B cell (primary cell): ENCODE results near the gene EXOSC6. TPM values are rescaled to one million over a fixed set of nuclear protein-coding genes. Genes with fewer than 3 reads are reported as not detected.
"Not testable (repeated sequence)": the region's sequence is repeated elsewhere in the genome, so short reads cannot be mapped to it uniquely, and the experiment has no call there.

ENCODE experiments used
- ATAC-seq: fragments of 200-7000 bp; cut with Tn5 transposase; one replicate; pipeline ENCODE4 v1.10.0; 2021; ENCODE audit warnings: low read depth, mild to moderate bottlenecking, moderate number of reproducible peaks, moderate library complexity
- CTCF ChIA-PET: fragments of 350-600 bp; sonication (Branson Sonifier 250); formaldehyde crosslinking; loops from one replicate; lab custom pipeline; 2021; ENCODE audit warnings: antibody characterized with exemption, inconsistent platforms; lab: Charles Lee
- POLR2A ChIA-PET: fragments of 350-600 bp; sonication (Branson Sonifier 250); formaldehyde crosslinking; loops from one replicate; lab custom pipeline; 2021; ENCODE audit warnings: antibody characterized with exemption; lab: Charles Lee
- DNase-seq: peaks from one replicate; pipeline ENCODE4 v3.0.0; 2013
- H2AFZ ChIP-seq: 2 replicates; pipeline ENCODE4 v1.6.1; 2012; ENCODE audit warnings: mild to moderate bottlenecking, low read depth, low read length; ENCODE audit not compliant: insufficient read depth, poor library complexity, severe bottlenecking
- H3K27ac ChIP-seq, 2 donors: 1 replicate in 1 of 2; 2 replicates in 1 of 2; pipeline ENCODE4 v1.5.1; 2012 to 2013; ENCODE audit warnings: low read length in 2 of 2, mild to moderate bottlenecking in 2 of 2, moderate library complexity in 1 of 2
- H3K27me3 ChIP-seq, 4 experiments: fragments of 200-600 bp in 1 of 4; sonication (generic) in 1 of 4; replicated peaks in 1 of 4; 1 replicate in 2 of 4; 2 replicates in 2 of 4; pipeline versions ENCODE4 v1.6.1 to v1.7.0; 2013 to 2016; ENCODE audit warnings: low read length in 3 of 4, mild to moderate bottlenecking in 2 of 4, mixed read lengths in 1 of 4, moderate library complexity in 1 of 4; ENCODE audit not compliant: insufficient read depth in 4 of 4, control insufficient read depth in 3 of 4; ENCODE audit errors: control extremely low read depth in 1 of 4
- H3K36me3 ChIP-seq, 2 experiments: replicated peaks in 1 of 2; 1 replicate in 1 of 2; 2 replicates in 1 of 2; pipeline versions ENCODE4 v1.6.1 to v1.7.1; 2013; ENCODE audit warnings: low read length in 1 of 2; ENCODE audit not compliant: insufficient read depth in 2 of 2, control insufficient read depth in 1 of 2; ENCODE audit errors: control extremely low read depth in 1 of 2, extremely low read depth in 1 of 2
- H3K4me1 ChIP-seq, 2 donors: fragments of 200-600 bp in 1 of 2; sonication (generic) in 1 of 2; 1 replicate in 1 of 2; 2 replicates in 1 of 2; pipeline versions ENCODE4 v1.5.1 to v1.6.1; 2013 to 2017; ENCODE audit warnings: low read length in 2 of 2; ENCODE audit not compliant: control insufficient read depth in 2 of 2, insufficient read depth in 2 of 2
- H3K4me2 ChIP-seq: replicated peaks from 2 replicates; pipeline ENCODE3; 2012; ENCODE audit warnings: mild to moderate bottlenecking, low read depth, low read length; ENCODE audit not compliant: poor library complexity, severe bottlenecking
- H3K4me3 ChIP-seq, 5 experiments: fragments of 200-600 bp in 1 of 5; sonication (generic) in 1 of 5; 1 replicate in 3 of 5; 2 replicates in 2 of 5; pipeline versions ENCODE4 v1.5.1 to v1.7.0; 2011 to 2016; ENCODE audit warnings: low read length in 4 of 5, mild to moderate bottlenecking in 4 of 5, low read depth in 2 of 5, control low read depth in 1 of 5, moderate library complexity in 1 of 5; ENCODE audit not compliant: insufficient read depth in 1 of 5; ENCODE audit errors: control extremely low read depth in 1 of 5, extremely low read depth in 1 of 5
- H3K79me2 ChIP-seq: fragments of 200-600 bp; sonication (generic); one replicate; pipeline ENCODE4 v1.6.0; 2016; ENCODE audit warnings: low read length; ENCODE audit not compliant: control insufficient read depth, insufficient read depth
- H3K9ac ChIP-seq: fragments of 200-600 bp; sonication (generic); 2 replicates; pipeline ENCODE4 v1.6.1; 2017; ENCODE audit warnings: mild to moderate bottlenecking, low read length, moderate library complexity
- H3K9me3 ChIP-seq, 3 donors: one replicate each; pipeline versions ENCODE4 v1.6.1 to v1.7.1; 2013; ENCODE audit warnings: low read length in 2 of 3; ENCODE audit not compliant: control insufficient read depth in 2 of 3, insufficient read depth in 1 of 3; ENCODE audit errors: control extremely low read depth in 1 of 3
- H4K20me1 ChIP-seq: 2 replicates; pipeline ENCODE4 v1.6.0; 2012; ENCODE audit warnings: mild to moderate bottlenecking, low read length; ENCODE audit not compliant: insufficient read depth, control insufficient read depth, poor library complexity, severe bottlenecking
- H3K27ac Mint-ChIP-seq: one replicate; pipeline ENCODE4 v1.8.0; 2021; ENCODE audit warnings: mixed read lengths
- H3K27me3 Mint-ChIP-seq: one replicate; pipeline ENCODE4 v1.8.0; 2021; ENCODE audit warnings: mixed read lengths
- H3K4me1 Mint-ChIP-seq: one replicate; pipeline ENCODE4 v1.8.0; 2021; ENCODE audit warnings: mixed read lengths
- H3K4me3 Mint-ChIP-seq: one replicate; pipeline ENCODE4 v1.8.0; 2021; ENCODE audit warnings: mixed read lengths
- H3K9me3 Mint-ChIP-seq: one replicate; pipeline ENCODE4 v1.8.0; 2022; ENCODE audit warnings: mixed read lengths; ENCODE audit not compliant: insufficient read depth
- EZH2 ChIP-seq: IDR thresholded peaks from 2 replicates; pipeline ENCODE4 v1.6.1; 2012; ENCODE audit warnings: borderline replicate concordance, low read depth, mild to moderate bottlenecking, moderate library complexity, low read length; ENCODE audit not compliant: insufficient read depth, poor library complexity, severe bottlenecking
- WGBS: methylation state at CpG from one replicate; pipeline ENCODE4 v1.1.5; 2013; ENCODE audit warnings: missing lambda C conversion rate; ENCODE audit not compliant: insufficient coverage; 5-methylcytosine and 5-hydroxymethylcytosine counted together
- intact Hi-C: fragments of 100-400 bp; cut with micrococcal nuclease; formaldehyde crosslinking; loops from one replicate; pipeline ENCODE4 v1.10.0; 2022
- polyA plus RNA-seq: library from polyadenylated mRNA; depleted of rRNA; stranded (reverse); fragments of >200 nt; gene quantifications from 2 replicates; pipeline ENCODE4 v1.2.3, GENCODE V29; 2012
- total RNA-seq, 2 donors: library from RNA; stranded (reverse); fragments of 120-200 nt in 1 of 2; gene quantifications; 1 replicate in 1 of 2; 2 replicates in 1 of 2; pipeline versions ENCODE4 v1.2.3 to v1.2.4, GENCODE V29; 2013 to 2022
- TF ChIP-seq, protein P1 (sequence below): fragments of 200-600 bp; IDR thresholded peaks from one replicate; pipeline ENCODE4 v1.8.0; 2022; ENCODE audit warnings: antibody characterized with exemption, mild to moderate bottlenecking

EXOSC6 gene
- total and polyA plus RNA-seq, 2 donors (not counting 1 experiment from before 2014, with no cell fraction given), result 13.0 to 42.3 TPM

DNA sequence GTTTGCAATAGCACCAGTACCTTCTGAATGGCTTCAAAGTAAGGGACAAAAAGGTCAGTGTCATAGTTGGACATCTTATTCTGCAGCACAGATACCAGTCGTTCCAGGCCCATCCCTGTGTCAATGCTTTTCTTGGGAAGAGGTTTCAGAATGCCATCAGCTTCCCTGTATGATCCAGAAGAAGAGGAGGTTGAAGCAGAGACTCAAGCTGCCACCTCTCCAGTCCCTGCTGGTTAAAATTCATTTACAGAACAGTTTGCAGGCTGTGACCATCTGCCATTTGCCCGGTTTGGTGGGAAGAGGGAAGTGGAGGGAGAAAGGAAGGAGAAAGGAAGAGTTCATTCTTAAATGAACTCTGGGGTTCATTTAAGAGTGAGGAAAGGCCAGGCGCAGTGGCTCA is 18.4 kb upstream of the EXOSC6 start:
- no peaks in the 10 kb centered on the region for H3K9me3 Mint-ChIP-seq
- peaks cover 1 to 50% of the 10 kb centered on the region in 2 experiments for H3K36me3 ChIP-seq
- no peak overlapping the region for H3K4me2 ChIP-seq
- H3K4me1 Mint-ChIP-seq, result no peaks in the 10 kb centered on the region
- no peaks in the 10 kb centered on the region for H3K9me3 ChIP-seq
- 96% methylated on average over 2 of the region's 3 CpGs for WGBS
- no peaks in the 10 kb centered on the region for H3K27me3 ChIP-seq
- intact Hi-C loops, result no loop called here
- H3K4me3 Mint-ChIP-seq, result no peak overlapping the region
- DNase-seq, result no peak
- no peak overlapping the region for H3K4me3 ChIP-seq
- no peaks in the 10 kb centered on the region for H3K4me1 ChIP-seq
- H3K27ac Mint-ChIP-seq, result no peak overlapping the region
- ATAC-seq, result no peak
- no peaks in the 10 kb centered on the region for H4K20me1 ChIP-seq
- peaks cover 3% of the 10 kb centered on the region for H3K79me2 ChIP-seq
- no peaks in the 10 kb centered on the region for H3K27me3 Mint-ChIP-seq
- ChIA-PET POLR2A (no interaction called here), CTCF (no interaction called here)
- no peak overlapping the region for H3K27ac ChIP-seq
- no peak overlapping the region for H3K9ac ChIP-seq
- H2AFZ ChIP-seq, result no peak overlapping the region
- no peak for TF ChIP-seq EZH2
- TF ChIP-seq, protein P1, sequence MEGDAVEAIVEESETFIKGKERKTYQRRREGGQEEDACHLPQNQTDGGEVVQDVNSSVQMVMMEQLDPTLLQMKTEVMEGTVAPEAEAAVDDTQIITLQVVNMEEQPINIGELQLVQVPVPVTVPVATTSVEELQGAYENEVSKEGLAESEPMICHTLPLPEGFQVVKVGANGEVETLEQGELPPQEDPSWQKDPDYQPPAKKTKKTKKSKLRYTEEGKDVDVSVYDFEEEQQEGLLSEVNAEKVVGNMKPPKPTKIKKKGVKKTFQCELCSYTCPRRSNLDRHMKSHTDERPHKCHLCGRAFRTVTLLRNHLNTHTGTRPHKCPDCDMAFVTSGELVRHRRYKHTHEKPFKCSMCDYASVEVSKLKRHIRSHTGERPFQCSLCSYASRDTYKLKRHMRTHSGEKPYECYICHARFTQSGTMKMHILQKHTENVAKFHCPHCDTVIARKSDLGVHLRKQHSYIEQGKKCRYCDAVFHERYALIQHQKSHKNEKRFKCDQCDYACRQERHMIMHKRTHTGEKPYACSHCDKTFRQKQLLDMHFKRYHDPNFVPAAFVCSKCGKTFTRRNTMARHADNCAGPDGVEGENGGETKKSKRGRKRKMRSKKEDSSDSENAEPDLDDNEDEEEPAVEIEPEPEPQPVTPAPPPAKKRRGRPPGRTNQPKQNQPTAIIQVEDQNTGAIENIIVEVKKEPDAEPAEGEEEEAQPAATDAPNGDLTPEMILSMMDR, result no peak

DNA sequence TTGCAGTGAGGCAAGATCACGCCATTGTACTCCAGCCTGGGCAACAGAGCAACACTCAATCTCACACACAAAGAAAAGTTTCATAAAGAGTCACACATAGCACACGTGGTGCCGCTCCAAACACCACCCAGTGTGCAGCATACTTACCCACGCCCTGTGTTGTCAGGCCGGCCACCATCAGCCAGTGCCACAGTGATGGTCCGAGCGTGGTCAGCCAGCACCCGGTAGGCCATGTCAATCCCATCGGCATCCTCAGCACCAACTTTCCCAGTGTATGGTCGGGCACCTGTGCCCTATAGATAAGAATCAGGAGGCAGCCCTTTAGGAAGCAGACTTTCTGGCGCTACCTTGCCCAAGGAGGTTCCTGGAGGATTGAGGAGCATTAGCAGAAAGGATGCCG is 17.7 kb upstream of the EXOSC6 start:
- CTCF ChIA-PET, result interaction anchor here (0.6 kb wide), 1 partner anchor 75 kb away, joined by 4 read pairs; no protein-coding TSS in a partner anchor
- H3K9me3 Mint-ChIP-seq, result no peaks in the 10 kb centered on the region
- WGBS, result 89% methylated on average over 10 of the region's 12 CpGs

GRCh38 chr16:70267922-70268321 is 16.2 kb upstream of the EXOSC6 start:
- H3K27me3 Mint-ChIP-seq, H3K9me3 Mint-ChIP-seq, H3K9ac ChIP-seq, H3K4me3 ChIP-seq, H3K4me2 ChIP-seq, DNase-seq, POLR2A ChIA-PET, H4K20me1 ChIP-seq, H3K27ac Mint-ChIP-seq, H3K27ac ChIP-seq, ATAC-seq, H3K4me1 Mint-ChIP-seq, H3K79me2 ChIP-seq, H3K4me3 Mint-ChIP-seq, H3K9me3 ChIP-seq, H2AFZ ChIP-seq, H3K27me3 ChIP-seq, H3K4me1 ChIP-seq: not testable (repeated sequence)
- CTCF ChIA-PET, result interaction anchor here (1.1 to 2.9 kb wide), 5 partner anchors 10 to 103 kb away, joined by 3 to 12 read pairs (median 3); partner anchors contain the start of genes AARS1, DDX19A and EXOSC6
- peaks cover 3 to 65% of the 10 kb centered on the region in 2 experiments for H3K36me3 ChIP-seq
- WGBS, result 98% methylated on average over 10 of the region's 10 CpGs
- intact Hi-C loops, result loop anchor here (10.0 kb wide), 1 partner anchor 103 kb away; no protein-coding TSS in a partner anchor

More for the DNA sequence above, 17.7 kb upstream of the EXOSC6 start:
- no peaks in the 10 kb centered on the region for H4K20me1 ChIP-seq
- no peak overlapping the region for H3K27ac ChIP-seq
- TF ChIP-seq, protein P1, result no peak
- TF ChIP-seq EZH2, result no peak
- H3K4me3 Mint-ChIP-seq, result no peak overlapping the region
- DNase-seq, result no peak
- H2AFZ ChIP-seq, result no peak overlapping the region
- no peak overlapping the region for H3K4me3 ChIP-seq
- H3K27ac Mint-ChIP-seq, result no peak overlapping the region
- ATAC-seq, result no peak
- no peaks in the 10 kb centered on the region for H3K4me1 ChIP-seq
- H3K27me3 Mint-ChIP-seq, result no peaks in the 10 kb centered on the region
- H3K79me2 ChIP-seq, result peaks cover 3% of the 10 kb centered on the region
- no peak overlapping the region for H3K4me2 ChIP-seq
- H3K9ac ChIP-seq, result no peak overlapping the region
- peaks cover 3 to 51% of the 10 kb centered on the region in 2 experiments for H3K36me3 ChIP-seq
- intact Hi-C loops, result loop anchor here (10.0 kb wide), 1 partner anchor 105 kb away; no protein-coding TSS in a partner anchor
- H3K9me3 ChIP-seq, result no peaks in the 10 kb centered on the region
- POLR2A ChIA-PET, result no interaction called here
- no peaks in the 10 kb centered on the region for H3K4me1 Mint-ChIP-seq
- no peaks in the 10 kb centered on the region for H3K27me3 ChIP-seq
